B cell (primary cell): ENCODE data around the gene COL5A1.

Experiments
- CTCF ChIP-seq: fragments of 200-600 bp; IDR thresholded peaks from one replicate; pipeline ENCODE4 v1.8.0; 2022; ENCODE audit warnings: antibody characterized with exemption, mild to moderate bottlenecking
- EZH2 ChIP-seq: IDR thresholded peaks from 2 replicates; pipeline ENCODE4 v1.6.1; 2012; ENCODE audit warnings: borderline replicate concordance, low read depth, mild to moderate bottlenecking, moderate library complexity, low read length; ENCODE audit not compliant: insufficient read depth, poor library complexity, severe bottlenecking

DNA sequence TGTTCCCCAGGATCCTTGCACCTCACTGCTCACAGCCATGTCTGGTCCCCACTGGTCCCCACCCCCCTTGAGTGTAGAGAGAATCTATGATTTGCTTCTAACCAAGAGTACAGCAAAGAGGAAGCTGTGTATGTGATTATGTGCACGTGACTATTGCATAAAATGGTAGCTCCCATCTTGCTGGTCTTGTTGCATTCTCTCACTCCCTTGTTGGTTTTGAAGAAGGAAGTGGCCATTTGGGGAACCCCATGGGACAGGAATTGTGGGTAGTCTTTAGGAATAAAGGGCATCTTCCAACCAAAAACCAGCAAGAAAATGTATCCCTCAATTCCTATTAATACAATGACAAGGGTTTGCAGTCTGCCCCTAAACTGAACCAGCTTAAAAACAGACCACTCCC, 233.8 kb downstream of the COL5A1 start:
- TF ChIP-seq CTCF (no peak), EZH2 (no peak)
